GM19099 (cell line): ENCODE data around the gene ZNF324.

Source experiments
- POLR2A ChIP-seq: IDR thresholded peaks from 3 replicates; pipeline ENCODE4 v1.6.1; 2011; ENCODE audit warnings: low read depth; ENCODE audit not compliant: insufficient read length; ENCODE audit errors: extremely low read depth

ZNF324 gene

DNA sequence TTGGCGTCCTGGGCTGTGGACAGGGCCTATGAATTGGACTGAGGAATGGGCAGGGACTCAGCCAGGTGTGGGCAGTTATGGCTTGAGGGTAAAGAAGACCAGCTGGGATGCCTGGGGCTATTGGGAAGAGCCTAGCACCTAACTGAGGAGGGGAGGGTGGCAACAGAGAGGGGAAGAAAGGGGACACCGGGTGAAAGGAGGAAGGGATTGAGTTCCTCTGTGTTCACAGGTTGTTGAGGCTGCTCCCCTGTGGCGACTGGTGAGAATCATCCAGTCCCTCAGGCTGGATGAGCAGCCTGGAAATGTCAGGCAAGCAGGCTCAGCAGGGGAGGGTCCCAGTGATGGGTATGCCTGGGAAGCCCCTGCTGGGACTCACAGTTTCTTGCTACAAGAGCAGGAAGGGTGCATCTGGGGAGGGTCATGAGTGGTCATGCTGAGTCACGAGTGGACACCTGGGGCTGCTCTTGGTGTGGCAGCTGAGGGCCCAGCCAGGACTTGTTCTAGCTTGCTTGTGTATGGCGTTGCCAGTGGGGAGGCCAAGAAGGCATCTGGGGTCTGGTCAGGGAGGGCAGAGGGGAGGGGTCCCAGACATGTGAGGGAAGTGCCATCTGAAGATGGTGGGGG, 1.4 kb downstream of the ZNF324 start:
- TF ChIP-seq POLR2A, result no peak

DNA sequence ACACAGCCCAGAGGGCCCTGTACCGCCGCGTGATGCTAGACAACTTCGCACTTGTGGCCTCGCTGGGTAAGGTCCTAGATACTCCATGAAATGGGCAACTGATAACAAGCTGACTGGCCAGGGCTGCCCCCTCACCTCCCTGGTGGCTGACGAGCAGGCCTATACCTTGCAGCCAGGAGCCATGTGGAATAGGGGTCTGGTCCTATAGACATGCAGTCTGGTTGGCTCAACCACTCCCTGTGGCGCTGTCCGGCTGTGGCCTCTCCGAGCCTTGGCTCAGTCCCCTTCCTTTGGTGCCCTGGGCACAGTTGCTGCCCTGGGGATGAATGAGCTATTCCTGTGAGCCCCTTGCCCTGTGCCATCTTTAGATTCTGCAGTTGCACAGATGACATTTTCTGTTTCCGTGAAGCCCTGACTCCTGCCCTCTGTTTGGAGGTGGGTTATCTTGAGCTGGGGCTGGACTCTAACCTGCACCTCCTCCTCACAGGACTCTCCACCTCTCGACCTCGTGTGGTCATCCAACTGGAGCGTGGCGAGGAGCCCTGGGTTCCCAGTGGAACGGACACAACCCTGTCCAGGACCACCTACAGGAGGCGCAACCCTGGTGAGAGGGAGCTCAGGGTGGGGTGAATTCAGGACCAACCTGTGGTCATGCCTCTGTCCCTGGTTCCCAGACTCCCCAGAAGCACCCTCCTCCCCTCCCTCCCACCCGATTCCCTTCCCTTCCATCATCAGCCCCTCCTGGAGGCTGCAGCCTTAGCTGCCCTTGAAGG, 2.5 kb downstream of the ZNF324 start:
- no peak for TF ChIP-seq POLR2A

DNA sequence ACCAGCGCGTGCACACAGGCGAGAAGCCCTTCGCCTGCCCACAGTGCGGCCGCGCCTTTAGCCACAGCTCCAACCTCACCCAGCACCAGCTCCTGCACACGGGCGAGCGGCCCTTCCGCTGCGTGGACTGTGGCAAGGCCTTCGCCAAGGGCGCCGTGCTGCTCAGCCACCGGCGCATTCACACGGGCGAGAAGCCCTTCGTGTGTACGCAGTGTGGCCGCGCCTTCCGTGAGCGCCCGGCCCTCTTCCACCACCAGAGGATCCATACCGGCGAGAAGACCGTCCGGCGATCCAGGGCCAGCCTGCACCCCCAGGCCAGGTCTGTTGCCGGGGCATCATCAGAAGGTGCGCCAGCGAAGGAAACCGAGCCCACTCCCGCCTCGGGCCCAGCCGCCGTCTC, 4.9 kb downstream of the ZNF324 start:
- no peak for TF ChIP-seq POLR2A

DNA sequence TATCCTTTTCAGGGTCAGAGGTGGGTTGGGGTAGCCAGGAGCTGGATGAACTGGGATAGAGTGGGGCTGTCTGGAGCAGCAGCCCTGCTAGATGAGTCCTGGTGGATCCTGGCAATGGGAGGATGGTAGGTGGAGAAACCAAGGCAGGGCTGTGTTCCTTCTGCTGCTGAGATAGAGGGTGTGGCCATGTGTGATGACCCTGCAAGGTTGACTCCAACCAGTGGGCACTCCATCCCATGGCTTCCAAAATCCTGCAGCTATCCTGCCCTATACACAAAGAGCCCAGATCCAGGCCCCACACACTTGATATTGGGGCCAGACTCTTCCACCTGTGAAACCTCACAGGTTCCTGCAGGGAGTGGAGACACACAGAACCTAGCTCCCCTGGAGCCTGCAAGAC, 6.9 kb downstream of the ZNF324 start:
- TF ChIP-seq POLR2A, result no peak

DNA sequence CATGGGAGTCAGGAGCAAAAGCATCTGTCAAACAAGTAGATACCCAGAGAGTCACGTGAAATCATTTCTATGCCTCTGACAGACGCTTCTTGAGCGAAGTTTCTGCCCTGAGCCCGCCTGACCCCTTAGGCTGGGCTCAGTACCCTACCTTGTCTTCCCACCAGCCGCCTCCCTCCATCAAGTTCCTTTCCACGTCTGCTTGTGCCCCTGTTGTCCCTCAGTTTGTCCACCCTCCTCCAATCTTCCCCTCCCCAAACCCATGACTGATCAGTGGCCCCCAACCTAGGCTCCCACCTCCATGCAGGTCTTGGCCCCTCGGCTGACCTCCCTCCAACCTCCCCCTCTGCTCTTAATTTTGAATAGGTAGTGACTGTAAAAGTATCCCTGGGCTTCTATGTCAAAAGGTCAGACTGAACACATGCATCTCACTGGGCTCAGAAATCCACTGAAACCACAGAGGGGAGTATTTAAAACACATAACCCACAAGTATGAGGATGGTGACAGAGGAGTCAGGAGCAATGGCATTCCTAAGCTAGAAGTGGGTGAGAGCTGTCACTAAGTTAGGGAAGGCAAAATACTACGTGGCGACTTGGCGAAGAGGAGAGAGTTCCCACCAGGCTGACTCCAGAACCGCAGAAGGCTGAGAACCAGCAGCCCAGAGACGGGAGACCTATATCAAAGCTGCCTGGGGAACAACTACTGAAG, 7.6 kb downstream of the ZNF324 start:
- no peak for TF ChIP-seq POLR2A

DNA sequence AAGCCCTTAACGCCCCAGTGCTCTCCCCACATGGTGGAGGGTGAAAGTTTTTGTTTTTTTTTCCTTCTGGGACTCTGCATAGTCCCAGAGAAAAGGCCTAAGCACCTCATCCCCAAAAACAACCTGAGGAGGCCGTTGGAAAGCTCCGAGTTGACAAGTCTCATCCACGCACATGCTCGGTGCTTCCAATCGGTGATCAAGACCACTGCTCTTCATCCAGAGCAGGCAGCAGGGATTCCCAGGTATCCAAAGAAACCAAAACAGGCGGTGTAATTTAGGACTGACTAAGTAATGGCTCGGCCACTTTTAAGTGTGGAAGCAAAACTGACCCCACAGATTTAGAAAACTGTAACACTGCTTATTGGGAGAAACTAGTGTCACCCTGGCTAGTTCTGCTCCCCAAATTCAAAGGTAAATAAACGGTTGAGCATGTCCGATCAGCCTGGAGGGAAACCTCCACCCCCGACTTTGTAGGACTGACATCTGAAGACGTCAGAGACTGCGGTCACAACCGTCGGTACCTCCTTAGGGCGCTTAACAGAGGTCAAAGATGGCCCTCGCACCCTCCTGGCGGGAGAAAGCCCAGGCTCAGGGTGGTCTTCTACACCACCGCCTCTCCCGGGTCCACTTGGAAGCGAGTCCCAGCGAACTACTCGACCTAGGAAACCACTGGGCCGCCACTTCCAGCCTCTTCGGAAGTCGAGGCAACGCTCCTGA, 8.3 kb downstream of the ZNF324 start:
- no peak for TF ChIP-seq POLR2A

DNA sequence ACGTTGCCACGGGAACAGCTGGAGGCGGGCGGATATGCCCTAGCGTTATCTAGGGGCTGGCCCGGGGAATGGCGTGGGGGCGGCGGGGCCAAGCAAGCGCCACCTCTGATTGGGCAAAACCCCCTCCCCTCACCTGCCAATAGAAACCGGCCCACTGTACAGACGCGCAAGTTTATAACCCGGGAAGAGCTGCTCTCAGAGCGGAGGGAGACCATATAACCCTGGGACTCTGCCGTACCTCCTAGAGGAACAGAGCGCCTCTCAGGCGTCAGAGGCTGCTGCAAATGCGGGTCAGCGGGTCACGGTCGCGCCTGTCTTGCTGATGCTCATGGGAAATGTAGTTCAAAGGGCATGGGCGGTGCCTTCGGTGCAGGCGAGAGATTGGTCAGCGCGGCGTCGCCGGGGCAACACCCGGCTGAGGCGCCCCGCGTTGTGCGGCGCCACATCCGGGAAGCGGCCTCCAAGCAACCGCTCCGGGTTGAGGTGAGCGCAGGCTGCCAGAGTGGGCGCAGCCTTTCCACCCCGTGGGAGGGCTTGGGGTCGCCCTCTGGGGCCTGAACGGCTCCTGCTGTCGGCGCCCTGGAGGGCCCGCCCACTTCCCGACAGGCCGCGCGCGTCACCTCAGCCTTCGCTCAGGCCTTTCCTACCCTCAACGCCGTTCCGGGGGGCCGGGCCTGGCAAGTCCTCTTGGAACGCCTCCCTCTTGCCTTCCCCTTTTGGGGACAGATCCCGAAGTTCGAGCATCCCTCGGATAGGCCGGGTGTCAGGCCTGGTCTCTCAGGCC, 9.0 kb downstream of the ZNF324 start, which contains the start of gene ZNF446:
Gene ZNF446 (plus strand): TSS at position 639 of the 784 bp plus-strand sequence. CDS start 867 bp downstream, outside the sequence.
- peak; percentile 60 for TF ChIP-seq POLR2A

DNA sequence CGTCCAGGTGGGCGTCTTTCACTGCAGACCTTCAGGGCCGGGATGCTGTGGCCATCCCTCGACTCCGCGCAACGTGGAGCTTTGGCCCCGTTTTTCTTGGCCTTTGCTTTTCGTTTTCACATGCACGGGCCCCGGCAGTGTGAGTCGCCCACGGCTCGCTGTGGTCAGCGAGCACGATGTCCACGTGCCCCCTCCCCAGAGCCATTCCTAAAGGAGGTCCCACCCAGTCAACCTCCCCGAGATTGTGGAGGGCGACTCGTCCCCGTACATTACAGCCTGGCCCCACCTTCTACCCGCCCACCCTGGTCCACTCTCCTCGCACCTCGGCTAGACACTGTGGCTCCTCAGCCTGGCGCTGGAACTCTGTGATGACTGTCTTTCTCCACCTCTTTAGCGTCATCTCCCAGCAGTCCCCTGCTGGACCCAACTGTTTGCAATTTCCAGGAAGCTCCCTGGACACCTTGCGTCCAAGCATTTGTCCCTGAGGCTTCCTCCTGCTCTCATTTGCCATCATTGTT, 9.7 kb downstream of the ZNF324 start:
- no peak for TF ChIP-seq POLR2A

DNA sequence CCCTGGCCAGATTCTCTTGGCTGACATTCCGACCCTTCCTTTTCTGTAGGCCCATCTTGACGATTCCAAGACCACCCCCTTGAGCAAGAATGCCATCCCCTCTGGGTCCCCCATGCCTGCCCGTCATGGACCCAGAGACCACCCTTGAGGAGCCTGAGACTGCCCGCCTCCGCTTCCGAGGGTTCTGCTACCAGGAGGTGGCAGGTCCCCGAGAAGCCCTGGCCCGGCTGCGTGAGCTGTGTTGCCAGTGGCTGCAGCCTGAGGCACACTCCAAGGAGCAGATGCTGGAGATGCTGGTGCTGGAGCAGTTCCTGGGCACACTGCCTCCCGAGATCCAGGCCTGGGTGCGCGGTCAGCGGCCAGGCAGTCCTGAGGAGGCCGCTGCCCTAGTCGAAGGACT, 10.2 kb downstream of the ZNF324 start:
- no peak for TF ChIP-seq POLR2A

DNA sequence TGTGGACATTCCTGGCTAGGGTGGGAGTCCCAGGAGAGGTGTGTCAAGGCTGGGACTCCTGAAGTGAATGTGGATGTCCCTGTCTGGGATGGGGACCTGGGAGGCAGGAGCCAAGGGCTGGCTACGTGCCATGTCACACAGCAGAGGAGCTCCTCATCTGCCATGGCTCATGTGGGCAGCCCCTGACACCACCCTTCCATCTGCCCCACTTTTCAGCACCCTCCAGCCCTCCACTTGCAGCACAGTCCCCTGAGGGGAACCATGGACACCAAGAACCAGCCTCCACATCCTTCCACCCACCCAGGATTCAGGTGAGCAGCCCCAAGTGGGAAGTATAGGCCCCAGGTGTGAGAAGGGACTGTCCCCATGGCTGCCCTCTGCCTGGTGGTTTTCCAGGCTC, 11.0 kb downstream of the ZNF324 start:
- no peak for TF ChIP-seq POLR2A

DNA sequence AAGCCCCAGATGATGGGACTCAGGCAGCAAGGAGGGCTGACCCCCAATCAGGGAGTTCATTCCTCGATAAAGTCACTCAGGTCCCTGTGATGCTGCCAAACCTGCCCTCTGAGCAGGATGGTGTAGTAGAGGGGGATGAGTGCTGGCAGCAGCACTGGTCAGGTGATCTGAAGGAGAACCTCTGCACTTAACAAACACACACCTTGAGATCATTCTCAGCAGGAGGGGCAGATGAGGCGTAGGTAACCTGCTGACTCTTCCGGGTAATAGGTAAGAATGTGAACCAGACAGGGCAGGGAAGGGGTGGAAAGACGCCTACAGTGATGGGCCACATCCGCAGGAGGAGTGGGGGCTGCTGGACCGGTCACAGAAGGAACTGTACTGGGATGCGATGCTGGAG, 12.4 kb downstream of the ZNF324 start:
- no peak for TF ChIP-seq POLR2A

DNA sequence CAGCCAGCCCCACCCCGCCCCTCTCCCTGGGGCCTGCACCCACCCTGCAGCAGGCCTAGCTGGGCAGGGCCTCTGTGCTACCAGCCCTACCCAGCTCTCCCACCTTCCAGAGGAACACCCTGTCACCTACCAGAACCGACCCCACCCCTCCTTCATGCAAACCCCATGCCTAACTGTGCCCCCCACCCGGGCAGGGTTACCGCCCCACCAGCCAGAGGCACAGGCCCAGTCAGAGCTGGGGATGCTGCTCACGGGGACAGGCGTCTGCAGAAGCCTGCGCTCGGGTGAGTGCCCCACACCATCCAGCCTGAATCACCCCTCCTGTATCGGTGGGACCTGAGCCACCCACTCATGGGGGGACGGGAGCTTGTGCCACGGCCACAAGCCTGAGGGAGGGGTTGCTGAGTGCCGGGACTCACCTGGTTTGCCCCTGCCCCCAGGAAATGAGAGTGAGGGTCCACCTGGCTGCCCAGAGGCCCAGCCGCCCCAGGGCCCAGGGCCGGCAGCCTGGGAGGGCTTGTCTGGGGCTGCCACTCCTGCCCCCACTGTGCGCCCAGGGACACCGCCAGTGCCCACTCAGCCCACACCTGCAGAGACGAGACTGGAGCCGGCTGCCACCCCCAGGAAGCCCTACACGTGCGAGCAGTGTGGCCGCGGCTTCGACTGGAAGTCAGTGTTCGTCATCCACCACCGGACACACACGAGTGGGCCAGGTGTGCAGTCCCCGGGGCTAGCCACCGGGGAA, 13.0 kb downstream of the ZNF324 start:
- TF ChIP-seq POLR2A, result no peak

DNA sequence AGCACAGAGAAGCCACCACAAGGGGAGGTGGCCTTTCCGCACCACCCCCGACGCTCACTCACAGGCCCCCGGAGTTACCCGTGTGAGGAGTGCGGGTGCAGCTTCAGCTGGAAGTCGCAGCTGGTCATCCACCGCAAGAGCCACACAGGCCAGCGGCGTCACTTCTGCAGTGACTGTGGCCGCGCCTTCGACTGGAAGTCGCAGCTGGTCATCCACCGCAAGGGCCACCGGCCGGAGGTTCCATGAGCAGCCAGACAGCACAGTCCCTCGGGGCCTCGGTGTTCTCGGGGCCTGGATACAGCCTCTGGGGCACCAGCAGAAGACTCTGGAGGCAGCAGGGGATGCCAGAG, 13.6 kb downstream of the ZNF324 start:
- TF ChIP-seq POLR2A, result no peak

DNA sequence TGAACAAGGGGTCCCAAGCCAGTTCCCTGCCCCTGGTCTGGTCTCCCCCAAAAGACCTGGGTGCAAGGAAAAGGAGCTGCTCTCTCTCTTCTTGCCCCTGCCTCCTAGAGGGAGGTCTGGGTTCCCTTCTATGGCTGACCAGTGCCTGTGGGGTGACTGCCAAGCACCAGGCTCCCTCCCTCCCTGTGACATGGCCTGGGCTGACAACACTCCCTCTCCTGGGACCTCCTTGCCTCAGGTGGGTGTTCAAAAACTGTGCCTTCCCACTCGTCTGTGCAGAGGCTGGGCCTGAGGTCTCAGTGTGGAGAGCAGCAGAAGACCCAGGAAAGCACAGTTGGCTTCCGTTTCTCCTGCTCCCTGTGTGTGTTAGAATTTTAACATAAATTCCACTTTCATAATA, 14.0 kb downstream of the ZNF324 start:
- TF ChIP-seq POLR2A, result no peak
